Hematopoietic multipotent progenitor cell treated with erythropoietin and hydrocortisone succinate and interleukin-3 and kit ligand, for 6 days (in vitro differentiated cells): Measurements from ENCODE around the gene C1RL.
A peak's percentile ranks its signal among the peaks of the same experiment; 100 is the strongest.
"Not testable (repeated sequence)": the region's sequence is repeated elsewhere in the genome, so short reads cannot be mapped to it uniquely, and the experiment has no call there.

Source experiments
- DNase-seq: peaks from one replicate; pipeline ENCODE4 v3.0.0-alpha.2; 2015

The C1RL gene

DNA sequence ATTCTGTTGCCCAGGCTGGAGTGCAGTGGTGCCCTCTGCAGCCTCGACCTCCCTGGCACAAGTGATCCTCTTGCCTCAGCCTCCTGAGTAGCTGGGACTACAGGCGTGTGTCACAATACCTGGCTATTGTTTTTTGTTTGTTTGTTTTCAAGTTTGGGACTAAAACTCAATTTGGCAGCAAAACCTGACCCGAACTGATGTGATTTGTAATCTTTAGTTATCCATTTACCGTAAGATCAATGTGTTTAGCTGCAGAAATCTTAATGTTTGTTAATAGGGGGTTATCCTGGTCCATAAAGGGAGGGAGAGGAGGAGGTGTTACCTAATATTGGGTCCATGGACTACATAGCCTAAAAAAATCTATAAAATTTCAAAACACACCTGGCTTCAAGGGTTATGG, 49.2 kb downstream of the C1RL start:
- no peak for DNase-seq

DNA sequence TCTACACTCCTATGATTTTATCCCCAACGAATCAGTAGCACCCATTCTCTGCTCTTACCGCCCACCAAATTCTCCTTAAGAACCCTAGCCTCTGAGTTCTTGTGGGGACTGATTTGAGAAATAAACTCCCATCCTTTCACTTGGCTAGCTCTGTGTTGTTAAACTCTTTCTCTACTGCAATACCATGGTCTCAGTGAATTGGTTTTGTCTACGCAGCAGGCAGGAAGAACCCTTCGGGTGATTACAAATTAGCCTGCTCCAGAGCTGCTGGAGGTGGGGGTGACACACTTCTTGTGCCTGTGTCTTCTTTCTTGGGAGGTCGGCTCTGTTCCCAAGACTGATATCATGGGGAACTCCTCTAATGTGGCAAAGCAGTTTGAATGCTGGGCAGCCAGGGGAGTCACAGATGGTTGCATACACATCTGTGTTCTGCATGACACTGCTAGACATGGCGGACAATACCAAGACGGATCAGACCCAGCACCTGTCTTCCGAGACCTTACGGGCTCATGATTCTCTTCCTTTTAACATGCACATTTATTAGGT, 50.1 kb downstream of the C1RL start:
- no peak for DNase-seq

DNA sequence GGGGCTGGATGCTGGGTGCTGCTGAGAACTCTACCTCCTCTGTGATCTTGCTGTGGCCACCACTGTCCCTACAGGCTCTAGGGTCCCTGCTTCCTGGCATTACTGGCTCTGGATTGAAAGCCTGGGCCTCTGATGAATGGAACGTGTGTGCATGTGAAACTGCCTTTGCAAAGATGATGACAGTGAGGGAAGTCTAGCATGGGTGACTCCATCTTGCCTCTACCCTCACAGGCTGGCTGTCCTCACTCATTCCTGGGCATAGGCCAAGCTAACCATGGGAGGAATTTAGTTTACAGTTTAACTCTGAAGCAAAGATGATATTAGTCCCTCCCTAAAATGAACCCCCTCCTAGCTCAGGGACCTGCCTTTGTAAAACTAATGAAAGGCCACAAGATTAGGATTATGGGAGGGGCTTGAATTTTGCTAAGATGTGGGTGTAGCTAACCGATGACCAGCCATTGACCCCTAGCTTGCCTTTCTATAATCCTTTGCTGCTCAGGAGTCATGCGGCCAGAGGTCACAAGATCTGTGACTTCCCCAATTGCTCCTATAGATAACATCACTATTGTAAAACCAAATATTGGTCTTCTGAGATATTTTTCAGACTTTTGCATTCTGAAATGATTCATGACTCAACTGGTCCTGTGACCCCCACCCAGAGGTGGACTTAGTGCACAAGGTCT, 50.7 kb downstream of the C1RL start:
- peak; percentile 61 for DNase-seq

GRCh38 chr12:7055736-7056135, 53.3 kb downstream of the C1RL start:
- DNase-seq: not testable (repeated sequence)

- DNase-seq: no peak
Measured at GRCh38 chr12:7054925-7055324, 54.1 kb downstream of the C1RL start.

GRCh38 chr12:7049973-7050372, 59.0 kb downstream of the C1RL start:
- not testable (repeated sequence) for DNase-seq

GRCh38 chr12:7049445-7049951, 59.5 kb downstream of the C1RL start:
- DNase-seq: not testable (repeated sequence)

GRCh38 chr12:7047306-7047705, 61.7 kb downstream of the C1RL start:
- DNase-seq: no peak

DNA sequence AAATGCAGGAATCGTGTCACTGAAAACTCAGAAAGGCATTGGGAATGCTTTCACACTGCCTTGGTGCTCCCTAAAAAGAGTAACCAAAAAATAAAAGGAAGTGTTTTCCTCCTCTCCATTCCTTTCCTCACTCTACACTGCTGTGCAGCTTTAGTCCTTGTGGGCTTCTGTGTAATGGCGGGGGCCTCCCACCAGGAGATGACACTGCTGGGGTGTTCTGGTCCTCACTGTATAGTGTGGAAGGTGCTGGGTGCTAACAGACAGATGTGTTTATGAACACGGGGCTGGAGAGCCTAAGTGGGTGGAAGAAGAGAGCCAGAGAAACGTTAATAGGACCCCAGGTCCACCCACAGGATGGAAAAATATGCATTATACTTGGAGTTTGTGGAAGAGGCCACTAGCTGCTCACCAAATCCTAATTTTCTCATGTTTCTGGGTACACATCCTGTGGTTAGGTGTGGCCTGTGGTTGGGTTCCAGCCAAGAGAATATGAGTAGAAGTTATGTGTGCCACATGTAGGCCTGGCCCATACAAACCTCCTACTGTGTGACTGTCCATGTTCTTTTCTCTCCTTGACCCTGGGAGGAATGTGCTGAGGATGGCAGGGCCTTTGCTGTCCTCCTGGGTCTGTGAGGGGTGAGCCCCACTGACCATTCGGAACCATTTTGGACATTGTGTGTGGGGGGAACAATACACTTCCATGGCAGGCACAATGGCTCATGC, 62.5 kb downstream of the C1RL start:
- DNase-seq: peak; percentile 51

DNA sequence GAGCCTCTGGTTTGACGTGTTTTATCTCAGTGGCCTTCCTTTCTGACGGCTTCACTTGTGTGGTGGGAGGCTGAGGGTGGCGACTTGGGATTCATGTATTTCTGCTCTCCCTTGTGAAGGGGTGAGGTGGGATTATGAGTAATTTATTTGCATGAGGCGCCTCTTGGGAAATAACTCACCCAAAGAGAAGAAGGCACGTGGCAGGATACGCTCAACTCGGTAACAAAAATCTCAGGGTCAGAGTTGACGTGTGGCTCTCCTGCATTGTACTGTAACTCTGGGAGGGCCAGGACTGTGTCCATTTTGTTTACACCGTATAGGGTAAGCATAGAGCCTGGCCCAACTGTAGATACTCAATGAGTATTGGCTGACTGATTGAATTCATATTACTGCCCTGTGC, 63.1 kb downstream of the C1RL start:
- DNase-seq: no peak
